HepG2 (cell line): ENCODE measurements around the gene DUT. TPM values are rescaled to one million over a fixed set of nuclear protein-coding genes. Genes with fewer than 3 reads are reported as not detected.

ENCODE experiments used
- ATAC-seq: fragments of 200-7000 bp; cut with Tn5 transposase; 3 replicates; pipeline ENCODE4 v1.9.1; 2020; ENCODE audit warnings: mild to moderate bottlenecking, moderate library complexity
- BruUV-seq: library from RNA; stranded (reverse); fragments of 400-500 nt; replicated peaks from 2 replicates; lab custom pipeline; 2021; lab: Mats Ljungman, UMichigan
- CTCF ChIA-PET: fragments of 300-600 bp; formaldehyde crosslinking; extraction: SDS; loops from one replicate; lab custom pipeline; 2021; ENCODE audit warnings: low total read pairs, inconsistent platforms, low intra/inter-chr PET ratio; lab: Yijun Ruan, JAX
- POLR2A ChIA-PET: fragments of 350-600 bp; sonication (Branson Sonifier 250); formaldehyde crosslinking; loops from one replicate; lab custom pipeline; 2020; ENCODE audit warnings: antibody characterized with exemption, inconsistent platforms; lab: Yijun Ruan, JAX
- DNase-seq: peaks from one replicate; pipeline ENCODE4 v3.0.0-alpha.2; 2015; ENCODE audit warnings: low spot score
- FAIRE-seq: peaks from 3 replicates; lab custom pipeline; 2011; peaks lifted over from hg19 to GRCh38; lab: Jason Lieb, UNC
- H2AFZ ChIP-seq: one replicate; pipeline ENCODE4 v1.6.1; 2011; ENCODE audit warnings: low read length, inconsistent platforms
- H3K27ac ChIP-seq: fragments of 300-600 bp; 3 replicates; pipeline ENCODE4 v1.8.0; 2011; ENCODE audit warnings: mixed run types, mild to moderate bottlenecking, mixed read lengths, low read length, inconsistent platforms; ENCODE audit not compliant: insufficient read depth; ENCODE audit errors: extremely low read length
- H3K27me3 ChIP-seq, 2 experiments: fragments of 200-600 bp in 1 of 2; 2 replicates in 1 of 2; 3 replicates in 1 of 2; pipeline versions ENCODE4 v1.6.0 to v1.8.0; 2011; ENCODE audit warnings: low read length in 2 of 2, mild to moderate bottlenecking in 2 of 2, moderate library complexity in 2 of 2, inconsistent platforms in 1 of 2; ENCODE audit not compliant: insufficient read depth in 2 of 2, control insufficient read depth in 1 of 2
- H3K36me3 ChIP-seq, 2 experiments: fragments of 200-600 bp in 1 of 2; replicated peaks in 1 of 2; 2 replicates in 1 of 2; 3 replicates in 1 of 2; pipeline versions ENCODE4 v1.5.1 to v1.8.0; 2011; ENCODE audit warnings: low read length in 2 of 2, inconsistent platforms in 1 of 2; ENCODE audit not compliant: insufficient read depth in 2 of 2, control insufficient read depth in 1 of 2
- H3K4me1 ChIP-seq: 2 replicates; pipeline ENCODE4 v1.5.1; 2012; ENCODE audit warnings: low read length, inconsistent platforms; ENCODE audit not compliant: insufficient read depth
- H3K4me2 ChIP-seq: 2 replicates; pipeline ENCODE4 v1.6.0; 2011; ENCODE audit warnings: low read depth, low read length, inconsistent platforms
- H3K4me3 ChIP-seq, 3 experiments: fragments of 200-600 bp in 1 of 3; sonication (generic), shearing (Covaris generic) in 1 of 3; replicated peaks in 1 of 3; 2 replicates each; pipeline ENCODE4 v1.5.1; 2011 to 2016; ENCODE audit warnings: low read length in 3 of 3, inconsistent platforms in 2 of 3, low read depth in 2 of 3, mild to moderate bottlenecking in 2 of 3, control low read depth in 1 of 3, mixed read lengths in 1 of 3; ENCODE audit not compliant: insufficient read depth in 1 of 3
- H3K79me2 ChIP-seq: one replicate; pipeline ENCODE4 v1.6.1; 2011; ENCODE audit warnings: low read length, inconsistent platforms; ENCODE audit not compliant: insufficient read depth
- H3K9ac ChIP-seq: 2 replicates; pipeline ENCODE4 v1.6.0; 2011; ENCODE audit warnings: mild to moderate bottlenecking, low read depth, low read length, inconsistent platforms; ENCODE audit not compliant: insufficient read depth
- H3K9me3 ChIP-seq: 2 replicates; pipeline ENCODE4 v1.5.1; 2012; ENCODE audit warnings: mild to moderate bottlenecking, low read length
- H4K20me1 ChIP-seq: 2 replicates; pipeline ENCODE4 v1.6.0; 2011; ENCODE audit warnings: inconsistent platforms, mild to moderate bottlenecking, low read length, moderate library complexity; ENCODE audit not compliant: insufficient read depth
- BRD4 ChIP-seq: sonication (generic); formaldehyde crosslinking; IDR thresholded peaks from 2 replicates; pipeline ENCODE4 v1.4.0; 2020; ENCODE audit warnings: missing genetic modification reagents
- DMAP1 ChIP-seq: IDR thresholded peaks from 2 replicates; pipeline ENCODE4 v1.6.1; 2016
- EED ChIP-seq: sonication (generic); formaldehyde crosslinking; IDR thresholded peaks from 2 replicates; pipeline ENCODE4 v1.5.0; 2020; ENCODE audit warnings: mild to moderate bottlenecking, missing genetic modification reagents
- GLI4 ChIP-seq: sonication (generic); formaldehyde crosslinking; IDR thresholded peaks from 2 replicates; pipeline ENCODE4 v1.5.1; 2020; ENCODE audit warnings: missing genetic modification reagents, mild to moderate bottlenecking, moderate library complexity, borderline replicate concordance
- HDAC1 ChIP-seq: sonication (generic); formaldehyde crosslinking; IDR thresholded peaks from 2 replicates; pipeline ENCODE4 v1.5.1; 2020; ENCODE audit warnings: mild to moderate bottlenecking, missing genetic modification reagents
- MAZ ChIP-seq, 2 experiments: sonication (generic) in 1 of 2; formaldehyde crosslinking in 1 of 2; IDR thresholded peaks; 2 replicates each; pipeline versions ENCODE4 v1.5.0 to v1.6.1; 2012 to 2020; ENCODE audit warnings: low read depth in 2 of 2, mild to moderate bottlenecking in 2 of 2, borderline replicate concordance in 1 of 2, improper control_type of control experiment in 1 of 2, low read length in 1 of 2, missing genetic modification reagents in 1 of 2, moderate library complexity in 1 of 2
- MIER2 ChIP-seq: IDR thresholded peaks from 2 replicates; pipeline ENCODE4 v1.6.1; 2016; ENCODE audit warnings: missing biosample characterization, missing genetic modification reagents
- NFE2 ChIP-seq: sonication (generic); formaldehyde crosslinking; IDR thresholded peaks from 2 replicates; pipeline ENCODE4 v1.4.0; 2020; ENCODE audit warnings: missing genetic modification reagents
- ZNF431 ChIP-seq: sonication (generic); formaldehyde crosslinking; IDR thresholded peaks from 2 replicates; pipeline ENCODE4 v1.9.0; 2022; ENCODE audit warnings: missing genetic modification reagents, low read depth, mild to moderate bottlenecking, borderline replicate concordance
- ZNF614 ChIP-seq: IDR thresholded peaks from 2 replicates; pipeline ENCODE4 v1.6.1; 2018; ENCODE audit warnings: missing biosample characterization, missing genetic modification reagents, inconsistent platforms, borderline replicate concordance
- ZNF703 ChIP-seq: sonication (generic); formaldehyde crosslinking; IDR thresholded peaks from 2 replicates; pipeline ENCODE4 v1.5.1; 2020; ENCODE audit warnings: missing genetic modification reagents, mild to moderate bottlenecking, moderate library complexity, borderline replicate concordance
- ZNF740 ChIP-seq: sonication (generic); formaldehyde crosslinking; IDR thresholded peaks from 2 replicates; pipeline ENCODE4 v1.4.0; 2020; ENCODE audit warnings: missing genetic modification reagents
- ZNF841 ChIP-seq: sonication (generic); formaldehyde crosslinking; IDR thresholded peaks from 2 replicates; pipeline ENCODE4 v1.8.1; 2023; ENCODE audit warnings: missing genetic modification reagents, borderline replicate concordance
- ZNF879 ChIP-seq: sonication (generic); formaldehyde crosslinking; IDR thresholded peaks from 2 replicates; pipeline ENCODE4 v1.8.1; 2023; ENCODE audit warnings: missing genetic modification reagents
- WGBS: methylation state at CpG from one replicate; pipeline ENCODE4 v1.1.6; 2017; ENCODE audit warnings: low lambda C conversion rate; 5-methylcytosine and 5-hydroxymethylcytosine counted together
- in situ Hi-C: cut with HindIII; loops from 2 replicates; pipeline ENCODE4 v1.10.0; 2017; ENCODE audit warnings: low pct_unique_long_range_greater_than_20kb; ENCODE audit not compliant: extremely low pct_ligation_motif_present
- intact Hi-C: fragments of 100-400 bp; cut with micrococcal nuclease; formaldehyde crosslinking; loops from one replicate; pipeline ENCODE4 v1.10.0; 2022; ENCODE audit not compliant: unreplicated experiment
- polyA plus RNA-seq, 8 experiments: library from polyadenylated mRNA; depleted of rRNA in 3 of 8; stranded (reverse) in 7 of 8; unstranded in 1 of 8; fragments of >200 nt; fragmentation: Illumina TruSeq in 4 of 8; extraction: Trizol in 4 of 8; gene quantifications; 2 replicates each; pipeline versions ENCODE4 v1.2.1 to v1.2.3, GENCODE V29; 2011 to 2016; ENCODE audit warnings: low read depth in 4 of 8, missing spikeins in 1 of 8, mixed read lengths in 1 of 8; ENCODE audit not compliant: insufficient read depth in 1 of 8
- total RNA-seq, 5 experiments: library from RNA; depleted of rRNA; stranded (reverse); fragments of >200 nt; fragmentation: Illumina TruSeq; extraction: Trizol; gene quantifications; 2 replicates each; pipeline ENCODE4 v1.2.3, GENCODE V29; 2016; ENCODE audit warnings: low read depth in 1 of 5
- TF ChIP-seq, protein P1 (sequence below): sonication (generic); formaldehyde crosslinking; IDR thresholded peaks from 2 replicates; pipeline ENCODE4 v1.8.0; 2022; ENCODE audit warnings: missing genetic modification reagents, low read depth, mild to moderate bottlenecking, borderline replicate concordance
- TF ChIP-seq, protein P2 (sequence below): sonication (generic); formaldehyde crosslinking; IDR thresholded peaks from 2 replicates; pipeline ENCODE4 v1.4.0; 2020; ENCODE audit warnings: missing genetic modification reagents, mild to moderate bottlenecking, borderline replicate concordance
- TF ChIP-seq, protein P3 (sequence below): sonication (generic); formaldehyde crosslinking; IDR thresholded peaks from 2 replicates; pipeline ENCODE4 v1.4.0; 2020; ENCODE audit warnings: missing genetic modification reagents, mild to moderate bottlenecking, borderline replicate concordance
- TF ChIP-seq, protein P4 (sequence below): sonication (generic); formaldehyde crosslinking; IDR thresholded peaks from 2 replicates; pipeline ENCODE4 v1.5.0; 2020; ENCODE audit warnings: missing genetic modification reagents

DUT gene
- total and polyA plus RNA-seq, 2 of the 13 experiments (the other 11 are each of a cell fraction or from before 2014, with no cell fraction given): 36.7 to 131 TPM

DNA sequence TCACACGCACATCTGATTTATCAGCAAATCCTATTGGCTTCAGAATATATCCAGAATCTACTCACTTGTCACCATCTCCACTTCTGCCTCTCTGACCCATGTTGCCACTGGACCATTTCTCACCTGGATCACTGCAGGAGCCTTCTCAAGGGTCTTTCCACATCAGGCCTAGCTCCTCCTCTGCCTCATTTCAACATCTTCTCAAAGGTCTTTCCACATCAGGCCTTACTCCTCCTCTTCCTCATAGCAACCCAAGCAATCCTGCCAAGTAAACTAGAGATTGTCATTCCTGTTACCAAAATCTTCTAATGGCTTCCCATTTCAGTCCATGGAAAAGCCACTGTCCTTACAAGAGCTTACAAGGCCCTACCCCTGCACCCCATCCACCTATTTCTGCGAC is 18.0 kb upstream of the DUT start:
- H3K4me2 ChIP-seq: no peak overlapping the region
- intact Hi-C loops (no loop called here), in situ Hi-C loops (no loop called here)
- H3K36me3 ChIP-seq: no peaks in the 10 kb centered on the region
- H3K27me3 ChIP-seq: peaks cover 0 to 7% of the 10 kb centered on the region in 2 experiments; a peak in 2 of 5 replicates
- CTCF ChIA-PET: no interaction called here
- H3K9ac ChIP-seq: no peak overlapping the region
- H3K9me3 ChIP-seq: no peaks in the 10 kb centered on the region
- DNase-seq (no peak), FAIRE-seq (no peak), ATAC-seq (no peak)
- WGBS: 12% methylated on average over 2 of the region's 2 CpGs
- H3K79me2 ChIP-seq: no peaks in the 10 kb centered on the region
- TF ChIP-seq ZNF703 (CRISPR knock-in tag) (no peak), ZNF879 (CRISPR knock-in tag) (no peak), ZNF614 (no peak), MIER2 (no peak), EED (CRISPR knock-in tag) (no peak), ZNF841 (CRISPR knock-in tag) (no peak), NFE2 (no peak), BRD4 (CRISPR knock-in tag) (no peak), DMAP1 (CRISPR knock-in tag) (no peak), HDAC1 (CRISPR knock-in tag) (no peak), GLI4 (CRISPR knock-in tag) (no peak), ZNF431 (CRISPR knock-in tag) (no peak), MAZ (IDR thresholded peaks at IDR 0.05; ENCODE audit: borderline replicate concordance, low read depth, low read length) (no peak), MAZ (CRISPR knock-in tag; IDR thresholded peaks at IDR 0.05; ENCODE audit: low read depth) (no peak), ZNF740 (CRISPR knock-in tag) (no peak)
- TF ChIP-seq, protein P1, sequence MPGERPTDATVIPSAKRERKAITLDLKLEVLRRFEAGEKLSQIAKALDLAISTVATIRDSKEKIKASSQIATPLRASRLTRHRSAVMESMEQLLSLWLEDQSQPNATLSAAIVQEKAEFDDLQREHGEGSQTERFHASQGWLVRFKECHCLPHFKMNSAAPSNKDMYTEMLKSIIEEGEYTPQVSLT (CRISPR knock-in tag): no peak
- TF ChIP-seq, protein P2, sequence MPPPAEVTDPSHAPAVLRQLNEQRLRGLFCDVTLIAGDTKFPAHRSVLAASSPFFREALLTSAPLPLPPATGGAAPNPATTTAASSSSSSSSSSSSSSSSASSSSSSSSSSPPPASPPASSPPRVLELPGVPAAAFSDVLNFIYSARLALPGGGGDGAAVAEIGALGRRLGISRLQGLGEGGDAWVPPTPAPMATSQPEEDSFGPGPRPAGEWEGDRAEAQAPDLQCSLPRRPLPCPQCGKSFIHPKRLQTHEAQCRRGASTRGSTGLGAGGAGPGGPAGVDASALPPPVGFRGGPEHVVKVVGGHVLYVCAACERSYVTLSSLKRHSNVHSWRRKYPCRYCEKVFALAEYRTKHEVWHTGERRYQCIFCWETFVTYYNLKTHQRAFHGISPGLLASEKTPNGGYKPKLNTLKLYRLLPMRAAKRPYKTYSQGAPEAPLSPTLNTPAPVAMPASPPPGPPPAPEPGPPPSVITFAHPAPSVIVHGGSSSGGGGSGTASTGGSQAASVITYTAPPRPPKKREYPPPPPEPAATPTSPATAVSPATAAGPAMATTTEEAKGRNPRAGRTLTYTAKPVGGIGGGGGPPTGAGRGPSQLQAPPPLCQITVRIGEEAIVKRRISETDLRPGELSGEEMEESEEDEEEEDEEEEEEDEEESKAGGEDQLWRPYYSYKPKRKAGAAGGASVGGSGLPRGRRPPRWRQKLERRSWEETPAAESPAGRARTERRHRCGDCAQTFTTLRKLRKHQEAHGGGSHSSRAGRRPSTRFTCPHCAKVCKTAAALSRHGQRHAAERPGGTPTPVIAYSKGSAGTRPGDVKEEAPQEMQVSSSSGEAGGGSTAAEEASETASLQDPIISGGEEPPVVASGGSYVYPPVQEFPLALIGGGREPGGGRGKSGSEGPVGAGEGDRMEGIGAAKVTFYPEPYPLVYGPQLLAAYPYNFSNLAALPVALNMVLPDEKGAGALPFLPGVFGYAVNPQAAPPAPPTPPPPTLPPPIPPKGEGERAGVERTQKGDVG: no peak
- TF ChIP-seq, protein P3, sequence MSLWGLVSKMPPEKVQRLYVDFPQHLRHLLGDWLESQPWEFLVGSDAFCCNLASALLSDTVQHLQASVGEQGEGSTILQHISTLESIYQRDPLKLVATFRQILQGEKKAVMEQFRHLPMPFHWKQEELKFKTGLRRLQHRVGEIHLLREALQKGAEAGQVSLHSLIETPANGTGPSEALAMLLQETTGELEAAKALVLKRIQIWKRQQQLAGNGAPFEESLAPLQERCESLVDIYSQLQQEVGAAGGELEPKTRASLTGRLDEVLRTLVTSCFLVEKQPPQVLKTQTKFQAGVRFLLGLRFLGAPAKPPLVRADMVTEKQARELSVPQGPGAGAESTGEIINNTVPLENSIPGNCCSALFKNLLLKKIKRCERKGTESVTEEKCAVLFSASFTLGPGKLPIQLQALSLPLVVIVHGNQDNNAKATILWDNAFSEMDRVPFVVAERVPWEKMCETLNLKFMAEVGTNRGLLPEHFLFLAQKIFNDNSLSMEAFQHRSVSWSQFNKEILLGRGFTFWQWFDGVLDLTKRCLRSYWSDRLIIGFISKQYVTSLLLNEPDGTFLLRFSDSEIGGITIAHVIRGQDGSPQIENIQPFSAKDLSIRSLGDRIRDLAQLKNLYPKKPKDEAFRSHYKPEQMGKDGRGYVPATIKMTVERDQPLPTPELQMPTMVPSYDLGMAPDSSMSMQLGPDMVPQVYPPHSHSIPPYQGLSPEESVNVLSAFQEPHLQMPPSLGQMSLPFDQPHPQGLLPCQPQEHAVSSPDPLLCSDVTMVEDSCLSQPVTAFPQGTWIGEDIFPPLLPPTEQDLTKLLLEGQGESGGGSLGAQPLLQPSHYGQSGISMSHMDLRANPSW: no peak
- TF ChIP-seq, protein P4, sequence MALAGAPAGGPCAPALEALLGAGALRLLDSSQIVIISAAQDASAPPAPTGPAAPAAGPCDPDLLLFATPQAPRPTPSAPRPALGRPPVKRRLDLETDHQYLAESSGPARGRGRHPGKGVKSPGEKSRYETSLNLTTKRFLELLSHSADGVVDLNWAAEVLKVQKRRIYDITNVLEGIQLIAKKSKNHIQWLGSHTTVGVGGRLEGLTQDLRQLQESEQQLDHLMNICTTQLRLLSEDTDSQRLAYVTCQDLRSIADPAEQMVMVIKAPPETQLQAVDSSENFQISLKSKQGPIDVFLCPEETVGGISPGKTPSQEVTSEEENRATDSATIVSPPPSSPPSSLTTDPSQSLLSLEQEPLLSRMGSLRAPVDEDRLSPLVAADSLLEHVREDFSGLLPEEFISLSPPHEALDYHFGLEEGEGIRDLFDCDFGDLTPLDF (CRISPR knock-in tag): no peak
- H4K20me1 ChIP-seq: no peaks in the 10 kb centered on the region
- no peak overlapping the region for H3K27ac ChIP-seq
- no TSS peak for BruUV-seq
- no peak overlapping the region for H2AFZ ChIP-seq
- POLR2A ChIA-PET: no interaction called here
- no peak overlapping the region for H3K4me3 ChIP-seq
- H3K4me1 ChIP-seq: no peaks in the 10 kb centered on the region
